ENCODE measurements around the gene WDR33.

DNA sequence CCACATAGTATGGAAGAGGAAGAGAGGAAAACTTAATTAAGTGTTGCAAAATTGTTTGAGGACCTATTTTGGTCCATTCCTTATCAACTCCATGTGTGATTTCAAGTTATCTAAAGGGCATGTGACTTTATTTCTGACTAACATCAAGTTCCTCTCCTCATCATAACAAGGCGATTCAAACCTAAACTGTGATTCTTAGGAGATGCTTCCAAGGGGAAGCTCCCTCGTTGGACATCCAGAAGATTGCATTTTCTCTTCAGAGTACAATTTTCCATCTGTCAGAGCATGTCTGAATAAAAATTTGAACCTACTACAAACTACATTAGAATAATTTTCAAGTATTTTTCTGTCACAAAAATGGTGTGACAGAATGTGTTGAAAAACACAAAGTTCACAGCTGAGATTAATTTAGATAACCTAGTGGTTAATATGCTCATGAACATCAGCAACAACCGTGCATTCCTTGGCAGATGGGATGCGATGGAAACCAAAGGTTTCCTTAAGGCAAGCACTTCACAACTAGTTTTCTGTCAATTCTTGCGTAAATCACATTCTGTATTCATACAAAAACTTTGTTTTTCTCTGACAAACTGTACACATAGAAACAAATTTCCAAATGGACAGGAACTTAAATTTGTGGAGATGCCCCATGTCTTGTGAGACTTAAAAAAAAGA lies 105.4 kb downstream of the WDR33 start:
- TF ChIP-seq EZH2 (IDR thresholded peaks at IDR 0.05; ENCODE audit: borderline replicate concordance, low read depth, low read length, severe bottlenecking): no peak
- TF ChIP-seq, protein P1, sequence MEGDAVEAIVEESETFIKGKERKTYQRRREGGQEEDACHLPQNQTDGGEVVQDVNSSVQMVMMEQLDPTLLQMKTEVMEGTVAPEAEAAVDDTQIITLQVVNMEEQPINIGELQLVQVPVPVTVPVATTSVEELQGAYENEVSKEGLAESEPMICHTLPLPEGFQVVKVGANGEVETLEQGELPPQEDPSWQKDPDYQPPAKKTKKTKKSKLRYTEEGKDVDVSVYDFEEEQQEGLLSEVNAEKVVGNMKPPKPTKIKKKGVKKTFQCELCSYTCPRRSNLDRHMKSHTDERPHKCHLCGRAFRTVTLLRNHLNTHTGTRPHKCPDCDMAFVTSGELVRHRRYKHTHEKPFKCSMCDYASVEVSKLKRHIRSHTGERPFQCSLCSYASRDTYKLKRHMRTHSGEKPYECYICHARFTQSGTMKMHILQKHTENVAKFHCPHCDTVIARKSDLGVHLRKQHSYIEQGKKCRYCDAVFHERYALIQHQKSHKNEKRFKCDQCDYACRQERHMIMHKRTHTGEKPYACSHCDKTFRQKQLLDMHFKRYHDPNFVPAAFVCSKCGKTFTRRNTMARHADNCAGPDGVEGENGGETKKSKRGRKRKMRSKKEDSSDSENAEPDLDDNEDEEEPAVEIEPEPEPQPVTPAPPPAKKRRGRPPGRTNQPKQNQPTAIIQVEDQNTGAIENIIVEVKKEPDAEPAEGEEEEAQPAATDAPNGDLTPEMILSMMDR (IDR thresholded peaks at IDR 0.05; ENCODE audit: borderline replicate concordance, extremely low read depth, low read length, poor library complexity, severe bottlenecking): no peak

Measured in DND-41 (cell line).